K562 (cell line): Measurements from ENCODE around the gene TMEM184A. TPM values are rescaled to one million over a fixed set of nuclear protein-coding genes. Genes with fewer than 3 reads are reported as not detected.

ENCODE experiments used
- BCOR ChIP-seq: fragments of 450-650 bp; IDR thresholded peaks from 2 replicates; pipeline ENCODE4 v1.6.1; 2016
- BRD9 ChIP-seq: fragments of 450-650 bp; IDR thresholded peaks from 2 replicates; pipeline ENCODE4 v1.6.1; 2018; ENCODE audit warnings: low read depth; ENCODE audit not compliant: partially characterized antibody
- DACH1 ChIP-seq: fragments of 450-650 bp; IDR thresholded peaks from 2 replicates; pipeline ENCODE4 v1.6.1; 2018; ENCODE audit not compliant: partially characterized antibody
- MCM3 ChIP-seq: fragments of 450-650 bp; IDR thresholded peaks from 2 replicates; pipeline ENCODE4 v1.6.1; 2016
- NFE2L1 ChIP-seq: fragments of 450-650 bp; IDR thresholded peaks from 2 replicates; pipeline ENCODE4 v1.6.1; 2016; ENCODE audit warnings: missing genetic modification characterization, low read depth, mild to moderate bottlenecking, missing compliant biosample characterization, moderate library complexity, borderline replicate concordance
- NFRKB ChIP-seq: fragments of 450-650 bp; IDR thresholded peaks from 2 replicates; pipeline ENCODE4 v1.6.1; 2016; ENCODE audit warnings: low read depth
- RBBP5 ChIP-seq: fragments of 200-600 bp; sonication (generic); IDR thresholded peaks from 2 replicates; pipeline ENCODE4 v1.6.1; 2012; ENCODE audit warnings: borderline replicate concordance, mild to moderate bottlenecking, low read length, control low read depth, inconsistent platforms; ENCODE audit not compliant: insufficient read depth, poor library complexity, severe bottlenecking
- SAFB ChIP-seq: fragments of 200-400 bp; formaldehyde crosslinking; IDR thresholded peaks from 2 replicates; pipeline ENCODE4 v1.6.1; 2017; ENCODE audit warnings: low read depth, low read length, borderline replicate concordance
- SAP30 ChIP-seq: fragments of 200-600 bp; sonication (generic); IDR thresholded peaks from 2 replicates; pipeline ENCODE4 v1.6.1; 2012; ENCODE audit warnings: borderline replicate concordance, low read depth, mild to moderate bottlenecking, moderate library complexity, low read length, control low read depth, inconsistent platforms; ENCODE audit not compliant: insufficient read depth, poor library complexity, severe bottlenecking
- SMARCC2 ChIP-seq: fragments of 450-650 bp; IDR thresholded peaks from 2 replicates; pipeline ENCODE4 v1.6.1; 2017; ENCODE audit warnings: antibody characterized with exemption, moderate library complexity, mild to moderate bottlenecking, low read depth
- ZNF384 ChIP-seq: IDR thresholded peaks from 2 replicates; pipeline ENCODE4 v1.6.1; 2012; ENCODE audit warnings: low read depth, low read length, improper control_type of control experiment
- ZNF444 ChIP-seq: fragments of 250-450 bp; sonication (Bioruptor Pico); IDR thresholded peaks from 2 replicates; pipeline ENCODE4 v1.4.0; 2020; ENCODE audit warnings: mild to moderate bottlenecking, moderate library complexity
- ZNF695 ChIP-seq: fragments of 450-650 bp; formaldehyde crosslinking; IDR thresholded peaks from 2 replicates; pipeline ENCODE4 v1.4.0; 2020; ENCODE audit warnings: mild to moderate bottlenecking, moderate library complexity
- ZNF785 ChIP-seq: fragments of 250-450 bp; sonication (Bioruptor Pico); IDR thresholded peaks from 2 replicates; pipeline ENCODE4 v1.4.0; 2020; ENCODE audit warnings: mild to moderate bottlenecking
- ZNF79 ChIP-seq: fragments of 250-450 bp; sonication (Bioruptor Pico); IDR thresholded peaks from 2 replicates; pipeline ENCODE4 v1.4.0; 2020; ENCODE audit warnings: low read depth, mild to moderate bottlenecking, moderate library complexity
- polyA plus RNA-seq, 8 experiments: library from polyadenylated mRNA; depleted of rRNA in 4 of 8; stranded (reverse) in 5 of 8; unstranded in 3 of 8; fragments of >200 nt; fragmentation: Nextera tagmentation in 2 of 8; fragmentation: Illumina TruSeq in 1 of 8; extraction: Ambion mirVana in 2 of 8; extraction: Trizol in 1 of 8; gene quantifications; 2 replicates each; pipeline versions ENCODE4 v1.2.1 to v1.2.3, GENCODE V29; 2011 to 2014; ENCODE audit warnings: inconsistent platforms in 1 of 8, missing spikeins in 1 of 8
- total RNA-seq, 7 experiments: library from RNA; depleted of rRNA in 6 of 7; stranded (reverse); fragments of >200 nt in 6 of 7; fragmentation: Illumina TruSeq in 2 of 7; extraction: Trizol in 2 of 7; gene quantifications; 2 replicates each; pipeline versions ENCODE4 v1.2.1 to v1.2.3, GENCODE V29; 2011 to 2021; ENCODE audit warnings: low replicate concordance in 1 of 7
- TF ChIP-seq, protein P1 (sequence below): sonication (generic); formaldehyde crosslinking; IDR thresholded peaks from 2 replicates; pipeline ENCODE4 v1.8.0; 2022; ENCODE audit warnings: mild to moderate bottlenecking, missing genetic modification reagents
- TF ChIP-seq, protein P2 (sequence below): sonication (generic); formaldehyde crosslinking; IDR thresholded peaks from 2 replicates; pipeline ENCODE4 v1.9.0; 2022; ENCODE audit warnings: mild to moderate bottlenecking, missing genetic modification reagents
- TF ChIP-seq, protein P3 (sequence below): fragments of 250-450 bp; sonication (Bioruptor Pico); IDR thresholded peaks from 2 replicates; pipeline ENCODE4 v1.8.0; 2022; ENCODE audit warnings: moderate library complexity, mild to moderate bottlenecking, inconsistent platforms
- TF ChIP-seq, protein P4 (sequence below), 2 experiments: fragments of 450-650 bp; conservative IDR thresholded peaks; 2 replicates each; pipeline ENCODE4 v1.6.1; 2017; ENCODE audit warnings: mild to moderate bottlenecking in 2 of 2, moderate library complexity in 2 of 2

The TMEM184A gene
- total and polyA plus RNA-seq, 9 of the 15 experiments (the other 6 are each of a cell fraction or from before 2014, with no cell fraction given): 0.10 to 0.18 (median 0.11) TPM; not detected in 6

DNA sequence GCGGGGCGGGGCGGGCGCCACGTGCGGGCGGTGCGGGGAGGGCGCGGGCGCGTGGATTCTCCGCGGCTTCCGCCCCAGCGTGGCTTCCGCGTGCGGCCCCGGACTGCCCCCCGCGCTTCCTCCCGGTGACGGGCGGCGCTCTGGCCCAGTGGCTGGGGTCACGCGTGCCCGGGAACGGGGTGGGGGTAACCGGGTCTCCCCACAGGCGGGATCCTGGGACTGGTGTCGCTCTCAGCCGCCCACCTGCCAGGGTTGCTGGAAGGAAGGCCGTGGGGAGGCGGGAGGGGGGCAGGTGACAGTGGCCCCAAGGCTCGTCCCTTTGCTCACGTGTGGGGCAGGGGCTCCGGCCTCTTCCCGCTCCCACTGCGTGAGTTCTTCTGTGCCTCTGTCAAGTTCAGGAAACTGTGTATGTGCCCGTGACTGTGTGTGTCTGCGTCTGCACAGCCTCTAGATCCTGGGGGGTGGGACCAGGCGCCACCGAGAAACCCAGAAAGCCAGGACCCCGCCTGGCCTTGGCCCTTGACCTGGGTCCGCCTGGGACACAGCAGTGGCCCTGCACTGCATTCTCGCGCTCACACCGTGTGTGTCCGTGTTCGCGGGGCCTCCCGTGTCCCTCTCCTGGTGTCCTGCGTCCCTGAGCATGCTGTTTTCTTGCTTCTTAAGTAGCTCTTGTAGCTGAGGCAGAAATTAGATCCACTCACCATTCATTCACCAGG is 24.6 kb downstream of the TMEM184A start (continued):
- TF ChIP-seq, protein P1, sequence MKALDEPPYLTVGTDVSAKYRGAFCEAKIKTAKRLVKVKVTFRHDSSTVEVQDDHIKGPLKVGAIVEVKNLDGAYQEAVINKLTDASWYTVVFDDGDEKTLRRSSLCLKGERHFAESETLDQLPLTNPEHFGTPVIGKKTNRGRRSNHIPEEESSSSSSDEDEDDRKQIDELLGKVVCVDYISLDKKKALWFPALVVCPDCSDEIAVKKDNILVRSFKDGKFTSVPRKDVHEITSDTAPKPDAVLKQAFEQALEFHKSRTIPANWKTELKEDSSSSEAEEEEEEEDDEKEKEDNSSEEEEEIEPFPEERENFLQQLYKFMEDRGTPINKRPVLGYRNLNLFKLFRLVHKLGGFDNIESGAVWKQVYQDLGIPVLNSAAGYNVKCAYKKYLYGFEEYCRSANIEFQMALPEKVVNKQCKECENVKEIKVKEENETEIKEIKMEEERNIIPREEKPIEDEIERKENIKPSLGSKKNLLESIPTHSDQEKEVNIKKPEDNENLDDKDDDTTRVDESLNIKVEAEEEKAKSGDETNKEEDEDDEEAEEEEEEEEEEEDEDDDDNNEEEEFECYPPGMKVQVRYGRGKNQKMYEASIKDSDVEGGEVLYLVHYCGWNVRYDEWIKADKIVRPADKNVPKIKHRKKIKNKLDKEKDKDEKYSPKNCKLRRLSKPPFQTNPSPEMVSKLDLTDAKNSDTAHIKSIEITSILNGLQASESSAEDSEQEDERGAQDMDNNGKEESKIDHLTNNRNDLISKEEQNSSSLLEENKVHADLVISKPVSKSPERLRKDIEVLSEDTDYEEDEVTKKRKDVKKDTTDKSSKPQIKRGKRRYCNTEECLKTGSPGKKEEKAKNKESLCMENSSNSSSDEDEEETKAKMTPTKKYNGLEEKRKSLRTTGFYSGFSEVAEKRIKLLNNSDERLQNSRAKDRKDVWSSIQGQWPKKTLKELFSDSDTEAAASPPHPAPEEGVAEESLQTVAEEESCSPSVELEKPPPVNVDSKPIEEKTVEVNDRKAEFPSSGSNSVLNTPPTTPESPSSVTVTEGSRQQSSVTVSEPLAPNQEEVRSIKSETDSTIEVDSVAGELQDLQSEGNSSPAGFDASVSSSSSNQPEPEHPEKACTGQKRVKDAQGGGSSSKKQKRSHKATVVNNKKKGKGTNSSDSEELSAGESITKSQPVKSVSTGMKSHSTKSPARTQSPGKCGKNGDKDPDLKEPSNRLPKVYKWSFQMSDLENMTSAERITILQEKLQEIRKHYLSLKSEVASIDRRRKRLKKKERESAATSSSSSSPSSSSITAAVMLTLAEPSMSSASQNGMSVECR (CRISPR knock-in tag): no peak
- TF ChIP-seq ZNF384 (no peak), ZNF444 (CRISPR knock-in tag) (no peak), SMARCC2 (no peak), SAP30 (peak; percentile 51), DACH1 (no peak), ZNF695 (CRISPR knock-in tag) (no peak), RBBP5 (peak; percentile 53), ZNF785 (CRISPR knock-in tag) (no peak), SAFB (peak; percentile 96), BRD9 (no peak), ZNF79 (CRISPR knock-in tag) (no peak), NFE2L1 (tag) (no peak), BCOR (no peak), NFRKB (no peak), MCM3 (no peak)
- TF ChIP-seq, protein P2, sequence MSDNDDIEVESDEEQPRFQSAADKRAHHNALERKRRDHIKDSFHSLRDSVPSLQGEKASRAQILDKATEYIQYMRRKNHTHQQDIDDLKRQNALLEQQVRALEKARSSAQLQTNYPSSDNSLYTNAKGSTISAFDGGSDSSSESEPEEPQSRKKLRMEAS (CRISPR knock-in tag): peak; percentile 54; the same call in 1 of the 2 replicates
- TF ChIP-seq, protein P3, sequence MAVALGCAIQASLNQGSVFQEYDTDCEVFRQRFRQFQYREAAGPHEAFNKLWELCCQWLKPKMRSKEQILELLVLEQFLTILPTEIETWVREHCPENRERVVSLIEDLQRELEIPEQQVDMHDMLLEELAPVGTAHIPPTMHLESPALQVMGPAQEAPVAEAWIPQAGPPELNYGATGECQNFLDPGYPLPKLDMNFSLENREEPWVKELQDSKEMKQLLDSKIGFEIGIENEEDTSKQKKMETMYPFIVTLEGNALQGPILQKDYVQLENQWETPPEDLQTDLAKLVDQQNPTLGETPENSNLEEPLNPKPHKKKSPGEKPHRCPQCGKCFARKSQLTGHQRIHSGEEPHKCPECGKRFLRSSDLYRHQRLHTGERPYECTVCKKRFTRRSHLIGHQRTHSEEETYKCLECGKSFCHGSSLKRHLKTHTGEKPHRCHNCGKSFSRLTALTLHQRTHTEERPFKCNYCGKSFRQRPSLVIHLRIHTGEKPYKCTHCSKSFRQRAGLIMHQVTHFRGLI: no peak
- TF ChIP-seq, protein P4, sequence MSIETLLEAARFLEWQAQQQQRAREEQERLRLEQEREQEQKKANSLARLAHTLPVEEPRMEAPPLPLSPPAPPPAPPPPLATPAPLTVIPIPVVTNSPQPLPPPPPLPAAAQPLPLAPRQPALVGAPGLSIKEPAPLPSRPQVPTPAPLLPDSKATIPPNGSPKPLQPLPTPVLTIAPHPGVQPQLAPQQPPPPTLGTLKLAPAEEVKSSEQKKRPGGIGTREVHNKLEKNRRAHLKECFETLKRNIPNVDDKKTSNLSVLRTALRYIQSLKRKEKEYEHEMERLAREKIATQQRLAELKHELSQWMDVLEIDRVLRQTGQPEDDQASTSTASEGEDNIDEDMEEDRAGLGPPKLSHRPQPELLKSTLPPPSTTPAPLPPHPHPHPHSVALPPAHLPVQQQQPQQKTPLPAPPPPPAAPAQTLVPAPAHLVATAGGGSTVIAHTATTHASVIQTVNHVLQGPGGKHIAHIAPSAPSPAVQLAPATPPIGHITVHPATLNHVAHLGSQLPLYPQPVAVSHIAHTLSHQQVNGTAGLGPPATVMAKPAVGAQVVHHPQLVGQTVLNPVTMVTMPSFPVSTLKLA (conservative IDR thresholded peaks at IDR 0.05): peak in 1 of 2 experiments; percentile 43; a peak in 1 of 4 replicates
